ENCODE results near the gene LRRC7.
"Not testable (repeated sequence)": the region's sequence is repeated elsewhere in the genome, so short reads cannot be mapped to it uniquely, and the experiment has no call there.

LRRC7 gene

GRCh38 chr1:69847670-69848069, 279.9 kb downstream of the LRRC7 start:
- Histone ChIP-seq H3K36me3 (ENCODE audit: control insufficient read depth, insufficient read depth, low read length) (no peaks in the 10 kb centered on the region), H3K4me3 (ENCODE audit: insufficient read depth, low read depth, low read length) (no peak overlapping the region), H3K4me1 (ENCODE audit: control insufficient read depth, insufficient read depth, low read length) (no peaks in the 10 kb centered on the region), H3K27ac (ENCODE audit: insufficient read depth, low read depth, low read length, poor library complexity, severe bottlenecking) (no peak overlapping the region), H3K9me3 (ENCODE audit: control insufficient read depth, low read length) (no peaks in the 10 kb centered on the region), H3K27me3 (ENCODE audit: control insufficient read depth, insufficient read depth, low read length, poor library complexity, severe bottlenecking) (no peaks in the 10 kb centered on the region)
- WGBS, 2 experiments, result 90 to 95% methylated on average over 4 of the region's 4 CpGs

GRCh38 chr1:69852151-69852550, 284.4 kb downstream of the LRRC7 start:
- no peaks in the 10 kb centered on the region for H3K4me1 ChIP-seq (ENCODE audit: control insufficient read depth, insufficient read depth, low read length)
- 93 to 95% methylated on average over 4 of the region's 4 CpGs for WGBS, 2 experiments
- no peak overlapping the region for H3K27ac ChIP-seq (ENCODE audit: insufficient read depth, low read depth, low read length, poor library complexity, severe bottlenecking)
- H3K36me3 ChIP-seq (ENCODE audit: control insufficient read depth, insufficient read depth, low read length), result no peaks in the 10 kb centered on the region
- no peaks in the 10 kb centered on the region for H3K9me3 ChIP-seq (ENCODE audit: control insufficient read depth, low read length)
- no peak overlapping the region for H3K4me3 ChIP-seq (ENCODE audit: insufficient read depth, low read depth, low read length)
- H3K27me3 ChIP-seq (ENCODE audit: control insufficient read depth, insufficient read depth, low read length, poor library complexity, severe bottlenecking), result no peaks in the 10 kb centered on the region

DNA sequence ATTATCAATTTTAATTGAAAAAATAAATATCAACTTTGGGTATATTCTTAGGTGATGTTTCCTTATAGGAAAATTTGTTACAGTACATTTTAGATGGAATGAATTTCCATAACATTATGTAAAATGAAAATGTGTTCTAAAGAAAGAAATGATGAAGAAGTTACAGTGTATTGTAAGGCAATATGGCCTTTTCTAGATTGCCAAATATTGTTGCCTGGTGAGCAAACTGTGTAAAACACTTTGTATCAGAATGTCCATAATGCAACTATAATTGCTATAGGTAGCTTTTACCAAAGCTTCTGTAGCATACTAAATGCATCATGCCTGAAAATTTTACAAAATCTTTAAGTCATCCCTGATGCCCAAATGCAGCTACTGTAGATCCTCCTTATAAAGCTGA, 285.0 kb downstream of the LRRC7 start:
- H3K9me3 ChIP-seq (ENCODE audit: control insufficient read depth, low read length), result no peaks in the 10 kb centered on the region
- no peaks in the 10 kb centered on the region for H3K4me1 ChIP-seq (ENCODE audit: control insufficient read depth, insufficient read depth, low read length)
- no peaks in the 10 kb centered on the region for H3K36me3 ChIP-seq (ENCODE audit: control insufficient read depth, insufficient read depth, low read length)
- H3K27ac ChIP-seq (ENCODE audit: insufficient read depth, low read depth, low read length, poor library complexity, severe bottlenecking), result no peak overlapping the region
- H3K4me3 ChIP-seq (ENCODE audit: insufficient read depth, low read depth, low read length), result no peak overlapping the region
- H3K27me3 ChIP-seq (ENCODE audit: control insufficient read depth, insufficient read depth, low read length, poor library complexity, severe bottlenecking), result no peaks in the 10 kb centered on the region

DNA sequence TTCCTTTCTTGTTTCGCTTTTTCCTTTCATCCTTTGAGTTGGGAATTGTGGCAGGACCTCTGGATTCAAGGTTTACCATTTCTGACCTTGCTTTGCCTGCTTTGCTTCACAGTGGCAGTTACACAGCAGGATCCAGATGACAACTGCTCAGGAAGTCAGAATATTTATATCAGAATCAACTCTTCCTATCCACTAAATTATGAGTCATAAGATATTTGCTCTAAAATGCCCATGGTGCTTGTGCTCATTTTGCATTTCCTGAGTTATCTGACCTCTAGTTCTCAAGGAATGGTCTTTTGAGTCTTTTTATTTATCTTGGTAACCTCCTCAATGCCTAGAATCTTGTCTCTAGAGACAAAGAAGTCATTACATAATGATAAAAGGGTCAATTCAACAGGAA, 290.8 kb downstream of the LRRC7 start:
- Histone ChIP-seq H3K9me3 (ENCODE audit: control insufficient read depth, low read length) (no peaks in the 10 kb centered on the region), H3K36me3 (ENCODE audit: control insufficient read depth, insufficient read depth, low read length) (no peaks in the 10 kb centered on the region), H3K27me3 (ENCODE audit: control insufficient read depth, insufficient read depth, low read length, poor library complexity, severe bottlenecking) (no peaks in the 10 kb centered on the region), H3K4me1 (ENCODE audit: control insufficient read depth, insufficient read depth, low read length) (no peaks in the 10 kb centered on the region), H3K4me3 (ENCODE audit: insufficient read depth, low read depth, low read length) (no peak overlapping the region), H3K27ac (ENCODE audit: insufficient read depth, low read depth, low read length, poor library complexity, severe bottlenecking) (no peak overlapping the region)
- 88 to 94% methylated on average over 1 of the region's 1 CpG for WGBS, 2 experiments

DNA sequence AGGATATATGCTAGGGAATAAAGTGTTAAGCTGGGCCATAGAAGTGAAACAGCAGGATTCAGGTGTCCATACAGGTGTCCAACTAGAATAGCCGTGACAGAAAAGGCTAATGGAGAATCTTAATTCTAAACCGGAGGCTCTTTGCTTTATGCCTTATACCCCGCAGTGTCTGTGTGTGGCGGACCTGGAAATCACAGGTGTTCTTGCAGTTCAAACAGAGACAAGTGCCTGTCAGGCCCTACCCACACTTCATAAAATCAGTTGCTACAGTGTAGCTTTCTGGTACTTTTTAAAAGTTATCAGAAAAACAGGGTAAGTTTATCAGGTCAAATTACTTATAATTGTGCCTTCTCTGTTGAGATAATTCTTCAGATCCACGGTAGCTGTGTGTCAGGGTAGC, 293.9 kb downstream of the LRRC7 start:
- H3K9me3 ChIP-seq (ENCODE audit: control insufficient read depth, low read length), result no peaks in the 10 kb centered on the region
- no peak overlapping the region for H3K27ac ChIP-seq (ENCODE audit: insufficient read depth, low read depth, low read length, poor library complexity, severe bottlenecking)
- no peak overlapping the region for H3K4me3 ChIP-seq (ENCODE audit: insufficient read depth, low read depth, low read length)
- 95% methylated on average over 5 of the region's 5 CpGs for WGBS, 2 experiments
- H3K27me3 ChIP-seq (ENCODE audit: control insufficient read depth, insufficient read depth, low read length, poor library complexity, severe bottlenecking), result no peaks in the 10 kb centered on the region
- H3K4me1 ChIP-seq (ENCODE audit: control insufficient read depth, insufficient read depth, low read length), result no peaks in the 10 kb centered on the region
- H3K36me3 ChIP-seq (ENCODE audit: control insufficient read depth, insufficient read depth, low read length), result no peaks in the 10 kb centered on the region

DNA sequence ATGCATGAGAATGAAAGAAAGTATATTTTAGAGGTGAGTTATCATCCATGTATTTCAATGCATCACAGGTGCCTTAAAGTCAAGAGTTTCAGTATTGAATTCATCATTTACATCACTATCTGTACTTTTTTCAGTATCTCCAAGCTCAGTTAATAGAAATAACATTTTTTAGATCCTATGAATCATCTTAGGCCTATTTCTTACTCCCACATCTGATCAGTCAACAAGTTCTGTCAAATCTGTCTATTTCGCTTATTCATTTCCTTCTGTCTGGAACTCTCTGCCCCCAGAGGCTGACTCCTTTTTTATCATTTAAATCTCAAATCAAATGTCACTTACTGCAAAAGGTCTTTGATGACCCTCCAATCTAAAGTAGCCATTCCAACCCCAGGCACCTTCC, 295.2 kb downstream of the LRRC7 start:
- H3K4me1 ChIP-seq (ENCODE audit: control insufficient read depth, insufficient read depth, low read length), result no peaks in the 10 kb centered on the region
- no peak overlapping the region for H3K27ac ChIP-seq (ENCODE audit: insufficient read depth, low read depth, low read length, poor library complexity, severe bottlenecking)
- H3K4me3 ChIP-seq (ENCODE audit: insufficient read depth, low read depth, low read length), result no peak overlapping the region
- 95 to 97% methylated on average over 1 of the region's 1 CpG for WGBS, 2 experiments
- H3K36me3 ChIP-seq (ENCODE audit: control insufficient read depth, insufficient read depth, low read length), result no peaks in the 10 kb centered on the region
- H3K9me3 ChIP-seq (ENCODE audit: control insufficient read depth, low read length), result no peaks in the 10 kb centered on the region
- no peaks in the 10 kb centered on the region for H3K27me3 ChIP-seq (ENCODE audit: control insufficient read depth, insufficient read depth, low read length, poor library complexity, severe bottlenecking)

- 77 to 95% methylated on average over 1 of the region's 1 CpG for WGBS, 2 experiments
- H3K9me3 ChIP-seq (ENCODE audit: control insufficient read depth, low read length), result no peaks in the 10 kb centered on the region
- H3K4me1 ChIP-seq (ENCODE audit: control insufficient read depth, insufficient read depth, low read length), result no peaks in the 10 kb centered on the region
- H3K36me3 ChIP-seq (ENCODE audit: control insufficient read depth, insufficient read depth, low read length), result no peaks in the 10 kb centered on the region
- H3K27me3 ChIP-seq (ENCODE audit: control insufficient read depth, insufficient read depth, low read length, poor library complexity, severe bottlenecking), result no peaks in the 10 kb centered on the region
- H3K27ac ChIP-seq (ENCODE audit: insufficient read depth, low read depth, low read length, poor library complexity, severe bottlenecking), result no peak overlapping the region
- no peak overlapping the region for H3K4me3 ChIP-seq (ENCODE audit: insufficient read depth, low read depth, low read length)
Measured at GRCh38 chr1:69863704-69864103, 296.0 kb downstream of the LRRC7 start.

GRCh38 chr1:69871412-69871811, 303.7 kb downstream of the LRRC7 start:
- 90% methylated on average over 2 of the region's 3 CpGs for WGBS, 2 experiments
- no peaks in the 10 kb centered on the region for H3K4me1 ChIP-seq (ENCODE audit: control insufficient read depth, insufficient read depth, low read length)
- H3K27ac ChIP-seq (ENCODE audit: insufficient read depth, low read depth, low read length, poor library complexity, severe bottlenecking), result no peak overlapping the region
- no peak overlapping the region for H3K4me3 ChIP-seq (ENCODE audit: insufficient read depth, low read depth, low read length)
- H3K27me3 ChIP-seq (ENCODE audit: control insufficient read depth, insufficient read depth, low read length, poor library complexity, severe bottlenecking), result no peaks in the 10 kb centered on the region
- no peaks in the 10 kb centered on the region for H3K9me3 ChIP-seq (ENCODE audit: control insufficient read depth, low read length)
- H3K36me3 ChIP-seq (ENCODE audit: control insufficient read depth, insufficient read depth, low read length), result no peaks in the 10 kb centered on the region

DNA sequence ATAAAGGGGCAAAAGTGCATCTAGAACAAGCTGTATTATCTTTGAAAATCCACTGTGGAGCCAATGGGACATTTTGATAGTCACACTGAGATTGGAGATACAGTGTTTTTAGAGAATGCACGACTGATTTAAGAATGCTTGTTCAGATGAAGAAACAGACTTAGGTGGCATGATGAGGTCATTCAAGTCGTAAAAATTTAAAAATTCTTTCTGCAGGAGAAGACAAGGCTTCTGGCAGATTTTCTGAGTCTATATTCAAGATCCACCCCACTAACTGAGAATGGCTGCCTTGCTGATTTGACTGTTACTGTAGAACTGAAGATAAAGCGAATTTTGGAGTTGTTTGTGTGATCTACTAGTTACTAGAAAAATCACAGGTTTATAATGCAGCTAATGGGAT, 310.6 kb downstream of the LRRC7 start:
- no peak overlapping the region for H3K27ac ChIP-seq (ENCODE audit: insufficient read depth, low read depth, low read length, poor library complexity, severe bottlenecking)
- WGBS, 2 experiments, result 90 to 93% methylated on average over 3 of the region's 3 CpGs
- H3K9me3 ChIP-seq (ENCODE audit: control insufficient read depth, low read length), result no peaks in the 10 kb centered on the region
- no peaks in the 10 kb centered on the region for H3K36me3 ChIP-seq (ENCODE audit: control insufficient read depth, insufficient read depth, low read length)
- H3K4me1 ChIP-seq (ENCODE audit: control insufficient read depth, insufficient read depth, low read length), result no peaks in the 10 kb centered on the region
- no peak overlapping the region for H3K4me3 ChIP-seq (ENCODE audit: insufficient read depth, low read depth, low read length)
- H3K27me3 ChIP-seq (ENCODE audit: control insufficient read depth, insufficient read depth, low read length, poor library complexity, severe bottlenecking), result no peaks in the 10 kb centered on the region

DNA sequence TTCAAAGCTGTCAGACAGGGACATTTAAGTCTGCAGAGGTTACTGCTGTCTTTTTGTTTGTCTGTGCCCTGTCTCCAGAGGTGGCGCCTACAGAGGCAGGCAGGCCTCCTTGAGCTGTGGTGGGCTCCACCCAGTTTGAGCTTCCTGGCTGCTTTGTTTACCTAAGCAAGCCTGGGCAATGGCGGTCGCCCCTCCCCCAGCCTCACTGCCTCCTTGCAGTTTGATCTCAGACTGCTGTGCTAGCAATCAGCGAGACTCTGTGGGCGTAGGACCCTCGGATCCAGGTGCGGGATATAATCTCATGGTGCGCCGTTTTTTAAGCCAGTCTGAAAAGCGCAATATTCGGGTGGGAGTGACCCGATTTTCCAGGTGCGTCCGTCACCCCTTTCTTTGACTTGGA, 320.3 kb downstream of the LRRC7 start:
- not testable (repeated sequence) for H3K4me3 ChIP-seq (ENCODE audit: insufficient read depth, low read depth, low read length); H3K36me3 ChIP-seq (ENCODE audit: control insufficient read depth, insufficient read depth, low read length); H3K9me3 ChIP-seq (ENCODE audit: control insufficient read depth, low read length); H3K4me1 ChIP-seq (ENCODE audit: control insufficient read depth, insufficient read depth, low read length); H3K27ac ChIP-seq (ENCODE audit: insufficient read depth, low read depth, low read length, poor library complexity, severe bottlenecking); H3K27me3 ChIP-seq (ENCODE audit: control insufficient read depth, insufficient read depth, low read length, poor library complexity, severe bottlenecking)
- 89 to 91% methylated on average over 13 of the region's 14 CpGs for WGBS, 2 experiments

DNA sequence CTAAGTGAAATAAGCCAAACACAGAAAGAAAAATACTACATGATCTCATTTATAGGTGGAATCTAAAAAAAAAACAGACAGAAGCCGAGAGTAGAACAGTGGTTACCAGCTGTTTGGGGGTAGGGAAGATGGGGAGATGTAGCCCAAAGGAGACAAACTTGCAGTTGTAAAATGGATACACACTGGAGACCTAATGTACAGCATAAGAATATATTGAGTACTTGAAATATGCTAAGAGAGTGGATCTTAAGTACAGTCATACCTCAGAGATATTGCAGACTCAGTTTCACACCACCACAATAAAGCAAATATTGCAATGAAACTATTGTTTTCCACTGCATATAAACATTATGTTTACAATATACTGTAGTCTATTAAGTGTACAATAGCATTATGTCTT, 320.9 kb downstream of the LRRC7 start:
- no peaks in the 10 kb centered on the region for H3K4me1 ChIP-seq (ENCODE audit: control insufficient read depth, insufficient read depth, low read length)
- no peaks in the 10 kb centered on the region for H3K27me3 ChIP-seq (ENCODE audit: control insufficient read depth, insufficient read depth, low read length, poor library complexity, severe bottlenecking)
- WGBS, 2 experiments, result 83 to 88% methylated on average over 1 of the region's 1 CpG
- no peak overlapping the region for H3K4me3 ChIP-seq (ENCODE audit: insufficient read depth, low read depth, low read length)
- no peak overlapping the region for H3K27ac ChIP-seq (ENCODE audit: insufficient read depth, low read depth, low read length, poor library complexity, severe bottlenecking)
- no peaks in the 10 kb centered on the region for H3K9me3 ChIP-seq (ENCODE audit: control insufficient read depth, low read length)
- no peaks in the 10 kb centered on the region for H3K36me3 ChIP-seq (ENCODE audit: control insufficient read depth, insufficient read depth, low read length)
